SK-N-SH (cell line): ENCODE data around the gene CNTNAP2. TPM values are rescaled to one million over a fixed set of nuclear protein-coding genes. Genes with fewer than 3 reads are reported as not detected.

Experiments
- CTCF ChIA-PET: fragments of 300-600, 350-600 bp; formaldehyde crosslinking; extraction: SDS; loops from one replicate; lab custom pipeline; 2021; lab: Yijun Ruan, JAX
- POLR2A ChIA-PET: fragments of 350-600 bp; sonication (Branson Sonifier 250); formaldehyde crosslinking; extraction: SDS; loops from one replicate; lab custom pipeline; 2020; ENCODE audit warnings: antibody characterized with exemption, inconsistent platforms; lab: Yijun Ruan, JAX
- DNase-seq: peaks from one replicate; pipeline ENCODE4 v3.0.0; 2012
- H2AFZ ChIP-seq: fragments of 200-600 bp; sonication (generic); 2 replicates; pipeline ENCODE4 v1.8.1; 2016; ENCODE audit warnings: antibody characterized with exemption, mild to moderate bottlenecking, low read depth
- H3F3A ChIP-seq: fragments of 200-600 bp; sonication (generic); replicated peaks from 2 replicates; pipeline ENCODE3; 2016; ENCODE audit warnings: antibody characterized with exemption, mild to moderate bottlenecking; ENCODE audit not compliant: insufficient read depth
- H3K27ac ChIP-seq, 2 experiments: fragments of 200-500 bp in 1 of 2; fragments of 200-600 bp in 1 of 2; sonication (Bioruptor generic) in 1 of 2; sonication (generic), shearing (Covaris generic) in 1 of 2; 2 replicates each; pipeline versions ENCODE4 v1.5.1 to v1.6.1; 2014 to 2016; ENCODE audit warnings: low read depth in 2 of 2, inconsistent platforms in 1 of 2, low read length in 1 of 2, mild to moderate bottlenecking in 1 of 2, mixed read lengths in 1 of 2
- H3K27me3 ChIP-seq: fragments of 200-600 bp; sonication (generic), shearing (Covaris generic); 2 replicates; pipeline ENCODE4 v1.6.1; 2016; ENCODE audit warnings: mixed run types; ENCODE audit not compliant: insufficient read depth
- H3K36me3 ChIP-seq, 2 experiments: fragments of 200-500 bp in 1 of 2; fragments of 200-600 bp in 1 of 2; sonication (Bioruptor generic) in 1 of 2; sonication (generic) in 1 of 2; replicated peaks in 1 of 2; 2 replicates each; pipeline versions ENCODE3 to v1.5.1; 2014 to 2016; ENCODE audit warnings: low read length in 1 of 2, mild to moderate bottlenecking in 1 of 2; ENCODE audit not compliant: insufficient read depth in 2 of 2, control insufficient read depth in 1 of 2
- H3K4me1 ChIP-seq, 2 experiments: fragments of 200-500 bp in 1 of 2; fragments of 200-600 bp in 1 of 2; sonication (Bioruptor generic) in 1 of 2; sonication (generic), shearing (Covaris generic) in 1 of 2; 2 replicates each; pipeline versions ENCODE4 v1.5.1 to v1.6.1; 2014 to 2016; ENCODE audit warnings: low read depth in 1 of 2, low read length in 1 of 2, mixed run types in 1 of 2; ENCODE audit not compliant: insufficient read depth in 2 of 2, control insufficient read depth in 1 of 2
- H3K4me2 ChIP-seq: fragments of 200-600 bp; sonication (generic), shearing (Covaris generic); 2 replicates; pipeline ENCODE4 v1.6.1; 2017; ENCODE audit warnings: mixed run types
- H3K4me3 ChIP-seq, 2 experiments: fragments of 200-500 bp in 1 of 2; fragments of 200-600 bp in 1 of 2; sonication (Bioruptor generic) in 1 of 2; sonication (generic), shearing (Covaris generic) in 1 of 2; 2 replicates each; pipeline versions ENCODE4 v1.5.1 to v1.8.1; 2014 to 2016; ENCODE audit warnings: low read depth in 2 of 2, inconsistent platforms in 1 of 2, low read length in 1 of 2, mild to moderate bottlenecking in 1 of 2, mixed read lengths in 1 of 2, moderate library complexity in 1 of 2
- H3K79me2 ChIP-seq: fragments of 200-600 bp; sonication (generic); 2 replicates; pipeline ENCODE4 v1.8.1; 2017; ENCODE audit warnings: mild to moderate bottlenecking; ENCODE audit not compliant: insufficient read depth
- H3K9ac ChIP-seq: fragments of 200-600 bp; sonication (generic); 2 replicates; pipeline ENCODE4 v1.6.1; 2017; ENCODE audit warnings: mixed run types
- H3K9me2 ChIP-seq: fragments of 200-600 bp; sonication (generic); 2 replicates; pipeline ENCODE4 v1.6.1; 2017; ENCODE audit warnings: mixed run types
- H3K9me3 ChIP-seq: fragments of 200-600 bp; sonication (generic); 2 replicates; pipeline ENCODE4 v1.6.1; 2017; ENCODE audit warnings: mixed run types, mild to moderate bottlenecking, moderate library complexity
- H4K20me1 ChIP-seq: fragments of 200-600 bp; sonication (generic); 2 replicates; pipeline ENCODE4 v1.6.1; 2017; ENCODE audit warnings: mild to moderate bottlenecking, mixed run types; ENCODE audit not compliant: insufficient read depth
- ELF1 ChIP-seq: IDR thresholded peaks from 2 replicates; pipeline ENCODE4 v1.4.0; 2012
- EP300 ChIP-seq, 2 experiments: IDR thresholded peaks; 2 replicates each; pipeline versions ENCODE4 v1.4.0 to v1.6.1; 2012; ENCODE audit warnings: borderline replicate concordance in 1 of 2, low read depth in 1 of 2, low read length in 1 of 2
- FOSL2 ChIP-seq: IDR thresholded peaks from 2 replicates; pipeline ENCODE4 v1.4.0; 2012; ENCODE audit warnings: low read depth, mild to moderate bottlenecking, moderate library complexity, borderline replicate concordance
- MAX ChIP-seq: IDR thresholded peaks from 2 replicates; pipeline ENCODE4 v1.4.0; 2012; ENCODE audit warnings: low read depth
- MXI1 ChIP-seq: IDR thresholded peaks from 2 replicates; pipeline ENCODE4 v1.6.1; 2012; ENCODE audit warnings: mild to moderate bottlenecking, low read depth, low read length, improper control_type of control experiment
- NRF1 ChIP-seq: IDR thresholded peaks from 2 replicates; pipeline ENCODE4 v1.6.1; 2012; ENCODE audit warnings: low read depth, mild to moderate bottlenecking, low read length
- REST ChIP-seq: IDR thresholded peaks from 2 replicates; pipeline ENCODE4 v1.6.1; 2012; ENCODE audit warnings: mild to moderate bottlenecking, low read depth, low read length, moderate library complexity
- YY1 ChIP-seq: IDR thresholded peaks from 2 replicates; pipeline ENCODE4 v1.4.0; 2012; ENCODE audit warnings: low read depth, mild to moderate bottlenecking
- WGBS: methylation state at CpG from one replicate; pipeline ENCODE4 v1.1.6; 2017; ENCODE audit warnings: low lambda C conversion rate; 5-methylcytosine and 5-hydroxymethylcytosine counted together
- polyA plus RNA-seq, 3 experiments: library from polyadenylated mRNA; depleted of rRNA; stranded (reverse); fragments of >200 nt; gene quantifications; 2 replicates each; pipeline ENCODE4 v1.2.3, GENCODE V29; 2012

CNTNAP2 gene
- polyA plus RNA-seq, 1 of the 3 experiments (the other 2 are of a cell fraction) = 3.4 TPM

DNA sequence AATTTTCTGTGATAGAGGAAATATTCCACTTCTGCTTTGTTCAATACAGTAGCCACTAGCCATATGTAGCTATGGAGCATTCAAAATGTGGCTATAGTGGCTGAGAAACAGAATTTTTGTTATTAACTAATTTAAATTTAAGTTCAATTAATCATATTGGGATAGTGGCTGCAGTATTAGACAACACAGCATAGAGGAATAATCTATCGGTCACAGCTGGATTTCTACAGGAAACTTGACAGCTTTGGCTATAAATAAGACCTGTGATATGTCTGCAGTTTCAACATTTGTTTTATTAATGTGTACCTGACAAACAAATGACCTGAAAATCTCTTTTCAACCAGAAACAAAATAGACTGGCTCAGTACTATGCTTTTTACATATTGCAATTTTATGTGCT, 953.2 kb downstream of the CNTNAP2 start:
- H3F3A ChIP-seq = no peaks in the 10 kb centered on the region
- no peaks in the 10 kb centered on the region for H3K27me3 ChIP-seq
- no peaks in the 10 kb centered on the region for H3K9me3 ChIP-seq
- H3K4me3 ChIP-seq = no peak overlapping the region
- 0 out of 4 replicates have a peak, but pooled peaks cover 0 to 2% of the 10 kb centered on the region in 2 experiments for H3K4me1 ChIP-seq
- TF ChIP-seq REST = no peak
- TF ChIP-seq FOSL2 = no peak
- no peak for TF ChIP-seq NRF1
- no peak for TF ChIP-seq ELF1
- no peak for TF ChIP-seq YY1
- TF ChIP-seq MAX = no peak
- DNase-seq = no peak
- H3K9me2 ChIP-seq = no peaks in the 10 kb centered on the region
- no peak overlapping the region for H3K9ac ChIP-seq
- no peak overlapping the region for H3K4me2 ChIP-seq
- no peaks in the 10 kb centered on the region for H4K20me1 ChIP-seq
- CTCF ChIA-PET = interaction anchor here (0.7 to 1.7 kb wide), 2 partner anchors 32 to 1073 kb away, joined by 3 to 4 read pairs; no protein-coding TSS in a partner anchor
- POLR2A ChIA-PET = no interaction called here
- no peak overlapping the region for H2AFZ ChIP-seq
- 48% methylated on average over 1 of the region's 1 CpG for WGBS
- no peaks in the 10 kb centered on the region for H3K36me3 ChIP-seq
- no peak overlapping the region for H3K27ac ChIP-seq
- H3K79me2 ChIP-seq = no peaks in the 10 kb centered on the region

DNA sequence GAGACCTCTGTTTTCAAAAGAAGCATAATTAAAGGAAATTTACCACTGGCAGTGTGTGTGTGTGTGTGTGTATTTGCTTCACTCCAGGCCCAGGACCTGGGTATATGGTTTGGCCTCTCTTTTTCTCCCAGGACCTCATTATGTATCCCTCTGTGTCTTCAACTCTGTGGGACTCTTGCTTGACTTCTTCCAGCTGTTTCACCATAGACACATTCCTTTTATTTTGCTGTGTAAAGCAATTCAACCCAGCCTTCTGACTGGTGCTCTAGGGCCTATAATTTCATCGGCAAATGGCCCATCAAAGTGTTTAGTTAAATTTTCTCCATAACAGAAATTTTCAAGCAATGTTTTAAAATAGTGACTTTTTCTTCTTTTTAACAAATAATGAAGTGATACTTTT, 954.3 kb downstream of the CNTNAP2 start:
- TF ChIP-seq EP300 (IDR thresholded peaks at IDR 0.05; ENCODE audit: borderline replicate concordance in 1 of 2, low read depth in 1 of 2, low read length in 1 of 2) (no peak), MXI1 (no peak)
- CTCF ChIA-PET = interaction anchor here (1.1 to 1.7 kb wide), 2 partner anchors 15 to 1072 kb away, joined by 3 to 4 read pairs; no protein-coding TSS in a partner anchor
- Histone ChIP-seq H3K27ac (no peak overlapping the region), H3K4me2 (no peak overlapping the region), H3K9me2 (no peaks in the 10 kb centered on the region), H2AFZ (no peak overlapping the region), H3K36me3 (no peaks in the 10 kb centered on the region), H3F3A (no peaks in the 10 kb centered on the region), H3K79me2 (no peaks in the 10 kb centered on the region), H3K4me1 (0 out of 4 replicates have a peak, but pooled peaks cover 0 to 2% of the 10 kb centered on the region in 2 experiments), H4K20me1 (no peaks in the 10 kb centered on the region), H3K27me3 (no peaks in the 10 kb centered on the region), H3K9ac (no peak overlapping the region), H3K4me3 (no peak overlapping the region), H3K9me3 (no peaks in the 10 kb centered on the region)
- WGBS = 66% methylated on average over 1 of the region's 1 CpG
- POLR2A ChIA-PET = no interaction called here
- DNase-seq = no peak
